Keratinocyte (primary cell): ENCODE results near the gene ARID3B. TPM values are rescaled to one million over a fixed set of nuclear protein-coding genes. Genes with fewer than 3 reads are reported as not detected.

ENCODE experiments used
- DNase-seq: peaks from one replicate; pipeline ENCODE4 v3.0.0-alpha.2; 2011; ENCODE audit warnings: low read depth, missing footprints, low spot score
- FAIRE-seq: peaks from 2 replicates; lab custom pipeline; 2011; peaks lifted over from hg19 to GRCh38; lab: Jason Lieb, UNC
- H2AFZ ChIP-seq: 2 replicates; pipeline ENCODE4 v1.6.0; 2012; ENCODE audit warnings: low read length, control low read depth, inconsistent platforms; ENCODE audit not compliant: control insufficient read depth
- H3K27ac ChIP-seq: 2 replicates; pipeline ENCODE4 v1.5.1; 2011; ENCODE audit warnings: low read length; ENCODE audit not compliant: control insufficient read depth, insufficient read depth
- H3K27me3 ChIP-seq: 3 replicates; pipeline ENCODE4 v1.6.0; 2011; ENCODE audit warnings: low read length; ENCODE audit not compliant: control insufficient read depth, insufficient read depth; ENCODE audit errors: extremely low read depth
- H3K36me3 ChIP-seq, 2 experiments: 2 replicates in 1 of 2; 3 replicates in 1 of 2; pipeline ENCODE4 v1.5.1; 2011; ENCODE audit warnings: low read length in 2 of 2, mild to moderate bottlenecking in 1 of 2; ENCODE audit not compliant: control insufficient read depth in 2 of 2, insufficient read depth in 2 of 2; ENCODE audit errors: extremely low read depth in 1 of 2
- H3K4me1 ChIP-seq: 3 replicates; pipeline ENCODE4 v1.5.1; 2011; ENCODE audit warnings: low read length; ENCODE audit not compliant: control insufficient read depth, insufficient read depth; ENCODE audit errors: extremely low read depth
- H3K4me2 ChIP-seq: 3 replicates; pipeline ENCODE4 v1.6.0; 2011; ENCODE audit warnings: low read depth, low read length; ENCODE audit not compliant: control insufficient read depth, insufficient read depth; ENCODE audit errors: extremely low read depth
- H3K4me3 ChIP-seq, 3 experiments: fragments of 200-600 bp in 1 of 3; sonication (generic) in 1 of 3; 2 replicates in 2 of 3; 3 replicates in 1 of 3; pipeline ENCODE4 v1.5.1; 2011 to 2016; ENCODE audit warnings: low read length in 3 of 3, mild to moderate bottlenecking in 3 of 3, control low read depth in 2 of 3, inconsistent platforms in 1 of 3, low read depth in 1 of 3, mixed read lengths in 1 of 3, mixed run types in 1 of 3, moderate library complexity in 1 of 3; ENCODE audit not compliant: control insufficient read depth in 2 of 3, insufficient read depth in 2 of 3; ENCODE audit errors: extremely low read depth in 1 of 3
- H3K79me2 ChIP-seq: 2 replicates; pipeline ENCODE4 v1.6.0; 2012; ENCODE audit warnings: low read length; ENCODE audit not compliant: control insufficient read depth, insufficient read depth
- H3K9ac ChIP-seq: 3 replicates; pipeline ENCODE4 v1.6.0; 2011; ENCODE audit warnings: low read length; ENCODE audit not compliant: control insufficient read depth, insufficient read depth; ENCODE audit errors: extremely low read depth
- H3K9me1 ChIP-seq: 3 replicates; pipeline ENCODE4 v1.6.0; 2011; ENCODE audit warnings: low read length; ENCODE audit not compliant: control insufficient read depth, insufficient read depth; ENCODE audit errors: extremely low read depth
- H3K9me3 ChIP-seq: 2 replicates; pipeline ENCODE4 v1.5.1; 2012; ENCODE audit warnings: low read depth, low read length; ENCODE audit not compliant: control insufficient read depth
- H4K20me1 ChIP-seq: 3 replicates; pipeline ENCODE4 v1.6.0; 2011; ENCODE audit warnings: low read length; ENCODE audit not compliant: control insufficient read depth, insufficient read depth; ENCODE audit errors: extremely low read depth
- EZH2 ChIP-seq: IDR thresholded peaks from one replicate; pipeline ENCODE4 v1.6.1; 2012; ENCODE audit warnings: inconsistent platforms, mild to moderate bottlenecking, low read length, moderate library complexity
- dilution Hi-C: fragments of 300-500 bp; cut with MboI; formaldehyde crosslinking; loops from one replicate; pipeline ENCODE4 v1.7.0; 2020; ENCODE audit warnings: low sequenced_read_pairs; ENCODE audit not compliant: extremely low pct_ligation_motif_present
- polyA plus RNA-seq, 5 experiments: library from polyadenylated mRNA; depleted of rRNA in 3 of 5; stranded (reverse) in 3 of 5; stranded (forward) in 1 of 5; unstranded in 1 of 5; fragments of >200 nt; gene quantifications; 1 replicate in 1 of 5; 2 replicates in 3 of 5; 3 replicates in 1 of 5; pipeline versions ENCODE4 v1.2.1 to v1.2.3, GENCODE V29; 2011 to 2012; ENCODE audit warnings: missing spikeins in 2 of 5, low read depth in 1 of 5, low replicate concordance in 1 of 5
- TF ChIP-seq, protein P1 (sequence below), 3 experiments: IDR thresholded peaks in 1 of 3; conservative IDR thresholded peaks in 1 of 3; optimal IDR thresholded peaks in 1 of 3; 2 replicates in 2 of 3; 3 replicates in 1 of 3; pipeline versions ENCODE3 to v1.5.1; 2011; ENCODE audit warnings: low read length in 3 of 3, mild to moderate bottlenecking in 3 of 3, moderate library complexity in 2 of 3, control low read depth in 1 of 3, inconsistent platforms in 1 of 3; ENCODE audit not compliant: insufficient read depth in 2 of 3; ENCODE audit errors: extremely low read depth in 1 of 3

Gene ARID3B
- polyA plus RNA-seq, 1 donor (not counting 4 experiments of a cell fraction or from before 2014, with no cell fraction given), result 3.6 TPM

DNA sequence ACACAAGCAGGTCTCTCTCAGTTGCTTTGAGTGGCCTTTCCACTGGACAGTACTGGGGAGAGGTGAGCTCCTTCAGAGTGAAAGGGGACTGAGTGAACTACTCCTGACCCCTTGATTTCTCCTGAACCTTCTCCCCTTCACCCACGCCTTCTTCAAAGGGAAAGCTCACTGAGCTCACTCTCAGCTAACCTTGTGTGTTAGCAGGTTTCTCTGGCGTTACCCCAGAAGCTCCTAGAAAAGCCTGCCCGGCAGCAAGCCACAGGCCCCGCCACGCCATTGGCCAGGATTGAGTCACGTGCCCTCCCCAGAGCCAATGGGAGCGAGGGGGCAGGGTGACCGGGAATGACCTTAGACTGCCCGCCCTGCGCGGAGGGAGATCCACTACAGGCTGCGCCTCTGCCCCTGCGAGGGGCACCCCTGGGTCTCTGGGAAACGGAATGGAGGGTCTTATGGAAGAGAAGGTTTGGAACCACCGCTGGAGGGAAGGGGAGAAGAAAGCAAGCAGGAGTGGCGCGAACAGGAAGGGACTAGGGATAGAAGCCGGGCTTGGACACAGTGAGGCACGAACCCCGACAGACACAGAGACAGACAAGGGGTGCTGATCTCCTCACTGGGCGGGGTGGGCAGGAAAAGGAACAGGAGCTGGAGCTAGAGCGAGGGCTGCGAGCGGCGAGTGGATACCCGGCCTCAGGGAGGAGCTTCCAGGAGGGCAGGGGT lies 57.3 kb downstream of the ARID3B start:
- Histone ChIP-seq H3K27me3 (no peaks in the 10 kb centered on the region), H3K9me3 (no peaks in the 10 kb centered on the region), H2AFZ (peak overlapping the region; percentile 90), H3K36me3 (peaks cover 2 to 7% of the 10 kb centered on the region in 2 experiments), H4K20me1 (no peaks in the 10 kb centered on the region), H3K9ac (peak overlapping the region; percentile 70), H3K79me2 (no peaks in the 10 kb centered on the region), H3K4me1 (peaks cover 14% of the 10 kb centered on the region), H3K4me2 (peak overlapping the region; percentile 96), H3K9me1 (no peaks in the 10 kb centered on the region), H3K27ac (peak overlapping the region; percentile 55), H3K4me3 (peak overlapping the region; percentile 68 to 84 (median 74))
- TF ChIP-seq, protein P1, sequence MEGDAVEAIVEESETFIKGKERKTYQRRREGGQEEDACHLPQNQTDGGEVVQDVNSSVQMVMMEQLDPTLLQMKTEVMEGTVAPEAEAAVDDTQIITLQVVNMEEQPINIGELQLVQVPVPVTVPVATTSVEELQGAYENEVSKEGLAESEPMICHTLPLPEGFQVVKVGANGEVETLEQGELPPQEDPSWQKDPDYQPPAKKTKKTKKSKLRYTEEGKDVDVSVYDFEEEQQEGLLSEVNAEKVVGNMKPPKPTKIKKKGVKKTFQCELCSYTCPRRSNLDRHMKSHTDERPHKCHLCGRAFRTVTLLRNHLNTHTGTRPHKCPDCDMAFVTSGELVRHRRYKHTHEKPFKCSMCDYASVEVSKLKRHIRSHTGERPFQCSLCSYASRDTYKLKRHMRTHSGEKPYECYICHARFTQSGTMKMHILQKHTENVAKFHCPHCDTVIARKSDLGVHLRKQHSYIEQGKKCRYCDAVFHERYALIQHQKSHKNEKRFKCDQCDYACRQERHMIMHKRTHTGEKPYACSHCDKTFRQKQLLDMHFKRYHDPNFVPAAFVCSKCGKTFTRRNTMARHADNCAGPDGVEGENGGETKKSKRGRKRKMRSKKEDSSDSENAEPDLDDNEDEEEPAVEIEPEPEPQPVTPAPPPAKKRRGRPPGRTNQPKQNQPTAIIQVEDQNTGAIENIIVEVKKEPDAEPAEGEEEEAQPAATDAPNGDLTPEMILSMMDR (optimal IDR thresholded peaks at IDR 0.05 in 1 of 3, IDR thresholded peaks at IDR 0.05 in 1 of 3, conservative IDR thresholded peaks at IDR 0.05 in 1 of 3; ENCODE audit: extremely low read depth in 1 of 3, insufficient read depth in 2 of 3, low read length in 3 of 3), result no peak
- no peak for TF ChIP-seq EZH2
- FAIRE-seq (peak; percentile 39), DNase-seq (peak; percentile 61)
- dilution Hi-C loops, result no loop called here

DNA sequence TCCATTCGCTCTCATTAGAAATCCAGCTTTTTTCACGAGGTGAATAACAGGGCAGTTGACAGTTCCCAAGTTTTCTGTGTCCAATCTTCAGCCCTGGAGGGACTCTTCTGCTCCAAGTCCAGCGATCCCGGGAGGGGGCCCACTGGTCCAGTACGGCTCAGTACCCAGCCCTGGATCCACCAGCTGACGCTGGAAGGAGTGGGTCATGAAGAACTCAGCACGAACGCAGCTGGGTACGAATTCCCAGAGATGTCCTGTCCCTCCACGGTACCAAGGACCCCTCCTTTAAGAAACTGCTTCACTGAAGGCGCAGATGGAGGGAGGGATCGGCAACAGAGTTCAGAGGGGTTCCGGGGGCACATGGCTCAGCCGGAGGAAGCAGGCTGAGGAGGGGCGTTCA lies 58.1 kb downstream of the ARID3B start:
- DNase-seq (no peak), FAIRE-seq (no peak)
- no peaks in the 10 kb centered on the region for H3K9me1 ChIP-seq
- H3K9me3 ChIP-seq, result no peaks in the 10 kb centered on the region
- H4K20me1 ChIP-seq, result no peaks in the 10 kb centered on the region
- peak overlapping the region; percentile 70 for H3K9ac ChIP-seq
- peaks cover 2 to 5% of the 10 kb centered on the region in 2 experiments for H3K36me3 ChIP-seq
- H3K79me2 ChIP-seq, result no peaks in the 10 kb centered on the region
- no peak overlapping the region for H3K27ac ChIP-seq
- peak overlapping the region; percentile 68 to 84 (median 74) for H3K4me3 ChIP-seq
- no peak overlapping the region for H2AFZ ChIP-seq
- peak overlapping the region; percentile 96 for H3K4me2 ChIP-seq
- dilution Hi-C loops, result no loop called here
- no peak for TF ChIP-seq EZH2
- TF ChIP-seq, protein P1 (optimal IDR thresholded peaks at IDR 0.05 in 1 of 3, IDR thresholded peaks at IDR 0.05 in 1 of 3, conservative IDR thresholded peaks at IDR 0.05 in 1 of 3; ENCODE audit: extremely low read depth in 1 of 3, insufficient read depth in 2 of 3, low read length in 3 of 3), result no peak
- H3K27me3 ChIP-seq, result no peaks in the 10 kb centered on the region
- H3K4me1 ChIP-seq, result peaks cover 14% of the 10 kb centered on the region
